Ectodermal cell (in vitro differentiated cells): ENCODE measurements around the gene PPP1R7.

Experiments used
- H3K27ac ChIP-seq: 2 replicates; pipeline ENCODE4 v1.7.0; 2013; ENCODE audit warnings: mild to moderate bottlenecking, low read depth, low read length; ENCODE audit not compliant: insufficient read depth, poor library complexity, severe bottlenecking
- H3K27me3 ChIP-seq: 2 replicates; pipeline ENCODE4 v1.7.0; 2013; ENCODE audit warnings: mild to moderate bottlenecking, low read length; ENCODE audit not compliant: insufficient read depth, control insufficient read depth, poor library complexity, severe bottlenecking
- H3K36me3 ChIP-seq: one replicate; pipeline ENCODE4 v1.7.0; 2013; ENCODE audit warnings: low read length; ENCODE audit not compliant: control insufficient read depth, insufficient read depth
- H3K4me1 ChIP-seq: one replicate; pipeline ENCODE4 v1.7.0; 2013; ENCODE audit warnings: low read length; ENCODE audit not compliant: control insufficient read depth, insufficient read depth
- H3K4me3 ChIP-seq: 2 replicates; pipeline ENCODE4 v1.7.0; 2013; ENCODE audit warnings: low read depth, low read length, control low read depth; ENCODE audit not compliant: insufficient read depth
- H3K9me3 ChIP-seq: 2 replicates; pipeline ENCODE4 v1.7.0; 2013; ENCODE audit warnings: mild to moderate bottlenecking, low read length, moderate library complexity; ENCODE audit not compliant: control insufficient read depth
- WGBS, 2 experiments: methylation state at CpG; one replicate each; pipeline ENCODE4 v1.1.7; 2013; ENCODE audit warnings: missing lambda C conversion rate in 2 of 2; 5-methylcytosine and 5-hydroxymethylcytosine counted together

The PPP1R7 gene

GRCh38 chr2:241150660-241151530 is 628 bp downstream of the PPP1R7 start:
- H3K4me3 ChIP-seq: peak overlapping the region; percentile 87
- H3K4me1 ChIP-seq: peaks cover 6% of the 10 kb centered on the region
- H3K36me3 ChIP-seq: no peaks in the 10 kb centered on the region
- peaks cover 12% of the 10 kb centered on the region for H3K27me3 ChIP-seq
- H3K27ac ChIP-seq: no peak overlapping the region
- 17 to 19% methylated on average over 37 of the region's 37 CpGs for whole genome bisulfite sequencing, 2 experiments
- no peaks in the 10 kb centered on the region for H3K9me3 ChIP-seq

GRCh38 chr2:241151934-241152660 is 1.8 kb downstream of the PPP1R7 start:
- 71 to 73% methylated on average over 8 of the region's 8 CpGs for WGBS, 2 experiments
- no peaks in the 10 kb centered on the region for H3K36me3 ChIP-seq
- H3K4me1 ChIP-seq: peaks cover 6% of the 10 kb centered on the region
- peaks cover 12% of the 10 kb centered on the region for H3K27me3 ChIP-seq
- no peak overlapping the region for H3K27ac ChIP-seq
- H3K4me3 ChIP-seq: no peak overlapping the region
- no peaks in the 10 kb centered on the region for H3K9me3 ChIP-seq

- Histone ChIP-seq H3K27me3 (peaks cover 2% of the 10 kb centered on the region), H3K36me3 (no peaks in the 10 kb centered on the region), H3K27ac (no peak overlapping the region), H3K4me1 (peaks cover 6% of the 10 kb centered on the region), H3K4me3 (no peak overlapping the region), H3K9me3 (no peaks in the 10 kb centered on the region)
- 91 to 93% methylated on average over 7 of the region's 7 CpGs for WGBS, 2 experiments
Measured at GRCh38 chr2:241153616-241154015, 3.3 kb downstream of the PPP1R7 start.

- H3K9me3 ChIP-seq: no peaks in the 10 kb centered on the region
- WGBS, 2 experiments: 98% methylated on average over 4 of the region's 4 CpGs
- no peaks in the 10 kb centered on the region for H3K27me3 ChIP-seq
- no peak overlapping the region for H3K27ac ChIP-seq
- H3K36me3 ChIP-seq: no peaks in the 10 kb centered on the region
- peaks cover 6% of the 10 kb centered on the region for H3K4me1 ChIP-seq
- no peak overlapping the region for H3K4me3 ChIP-seq
Measured at GRCh38 chr2:241154915-241155314, 4.6 kb downstream of the PPP1R7 start.

GRCh38 chr2:241155936-241156335 is 5.7 kb downstream of the PPP1R7 start:
- WGBS, 2 experiments: 69 to 73% methylated on average over 1 of the region's 1 CpG
- H3K27me3 ChIP-seq: no peaks in the 10 kb centered on the region
- no peaks in the 10 kb centered on the region for H3K9me3 ChIP-seq
- no peaks in the 10 kb centered on the region for H3K36me3 ChIP-seq
- no peak overlapping the region for H3K27ac ChIP-seq
- H3K4me1 ChIP-seq: peaks cover 5% of the 10 kb centered on the region
- H3K4me3 ChIP-seq: no peak overlapping the region

- Histone ChIP-seq H3K4me3 (no peak overlapping the region), H3K27ac (no peak overlapping the region), H3K9me3 (no peaks in the 10 kb centered on the region), H3K36me3 (no peaks in the 10 kb centered on the region), H3K4me1 (no peaks in the 10 kb centered on the region), H3K27me3 (no peaks in the 10 kb centered on the region)
- 26 to 40% methylated on average over 5 of the region's 5 CpGs for WGBS, 2 experiments
Measured at GRCh38 chr2:241156971-241157441, 6.7 kb downstream of the PPP1R7 start.

GRCh38 chr2:241157841-241158545 is 7.7 kb downstream of the PPP1R7 start:
- Histone ChIP-seq H3K27me3 (no peaks in the 10 kb centered on the region), H3K36me3 (no peaks in the 10 kb centered on the region), H3K4me1 (no peaks in the 10 kb centered on the region), H3K27ac (no peak overlapping the region), H3K9me3 (no peaks in the 10 kb centered on the region), H3K4me3 (no peak overlapping the region)
- 92 to 95% methylated on average over 9 of the region's 9 CpGs for WGBS, 2 experiments

GRCh38 chr2:241158546-241158900 is 8.3 kb downstream of the PPP1R7 start:
- no peak overlapping the region for H3K4me3 ChIP-seq
- WGBS, 2 experiments: 87 to 89% methylated on average over 8 of the region's 8 CpGs
- H3K27ac ChIP-seq: no peak overlapping the region
- no peaks in the 10 kb centered on the region for H3K9me3 ChIP-seq
- H3K36me3 ChIP-seq: no peaks in the 10 kb centered on the region
- no peaks in the 10 kb centered on the region for H3K4me1 ChIP-seq
- H3K27me3 ChIP-seq: no peaks in the 10 kb centered on the region

- H3K4me3 ChIP-seq: no peak overlapping the region
- H3K27ac ChIP-seq: no peak overlapping the region
- H3K4me1 ChIP-seq: no peaks in the 10 kb centered on the region
- 97 to 98% methylated on average over 5 of the region's 5 CpGs for WGBS, 2 experiments
- peaks cover 4% of the 10 kb centered on the region for H3K36me3 ChIP-seq
- no peaks in the 10 kb centered on the region for H3K27me3 ChIP-seq
- H3K9me3 ChIP-seq: no peaks in the 10 kb centered on the region
Measured at GRCh38 chr2:241159116-241159515, 8.8 kb downstream of the PPP1R7 start.

- H3K27me3 ChIP-seq: no peaks in the 10 kb centered on the region
- no peak overlapping the region for H3K27ac ChIP-seq
- peaks cover 4% of the 10 kb centered on the region for H3K36me3 ChIP-seq
- 95 to 97% methylated on average over 7 of the region's 7 CpGs for WGBS, 2 experiments
- H3K4me3 ChIP-seq: no peak overlapping the region
- no peaks in the 10 kb centered on the region for H3K9me3 ChIP-seq
- no peaks in the 10 kb centered on the region for H3K4me1 ChIP-seq
Measured at GRCh38 chr2:241160318-241160717, 10.1 kb downstream of the PPP1R7 start.
